ENCODE data around the gene BDKRB1.

The BDKRB1 gene

DNA sequence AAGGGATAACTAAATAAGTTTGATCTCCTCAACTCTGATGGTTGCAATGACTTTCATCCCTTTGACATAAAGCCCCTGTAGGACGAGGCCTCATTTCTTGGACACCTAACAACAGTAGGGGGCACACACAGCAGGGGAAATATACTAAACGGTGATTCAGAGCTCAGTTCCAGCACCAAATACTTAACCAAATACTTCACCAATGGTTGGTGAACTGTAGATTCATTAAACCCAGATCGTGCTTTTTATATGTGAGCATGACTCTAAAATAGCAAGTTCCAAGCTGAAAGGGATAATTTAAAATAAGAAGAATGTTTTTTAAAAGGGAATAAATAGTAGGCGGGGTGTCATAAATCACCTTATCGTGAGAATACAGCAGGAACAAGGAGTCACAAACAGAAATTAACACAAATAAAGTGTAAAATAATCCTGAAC, 53.9 kb downstream of the BDKRB1 start:
- Histone ChIP-seq H3K9me2 (replicated peaks; ENCODE audit: control insufficient read depth, low read length) (no peaks in the 10 kb centered on the region), H3K4me2 (ENCODE audit: low read length) (no peak overlapping the region), H3F3A (ENCODE audit: control insufficient read depth, insufficient read depth) (no peaks in the 10 kb centered on the region), H3K4me1 (ENCODE audit: control insufficient read depth, low read length) (no peaks in the 10 kb centered on the region), H3K79me2 (ENCODE audit: control insufficient read depth, low read length) (no peaks in the 10 kb centered on the region), H4K20me1 (ENCODE audit: control insufficient read depth, insufficient read depth, low read depth, low read length) (no peaks in the 10 kb centered on the region), H3K27ac (ENCODE audit: low read depth, low read length) (no peak overlapping the region), H3K4me3 (ENCODE audit: low read length) (no peak overlapping the region), H3K9me3 (ENCODE audit: control insufficient read depth, insufficient read depth, low read length) (no peaks in the 10 kb centered on the region), H3K27me3 (ENCODE audit: control insufficient read depth, low read length) (no peaks in the 10 kb centered on the region), H3K36me3 (ENCODE audit: control insufficient read depth, low read length) (peaks cover 47% of the 10 kb centered on the region)
- TF ChIP-seq, protein P1, sequence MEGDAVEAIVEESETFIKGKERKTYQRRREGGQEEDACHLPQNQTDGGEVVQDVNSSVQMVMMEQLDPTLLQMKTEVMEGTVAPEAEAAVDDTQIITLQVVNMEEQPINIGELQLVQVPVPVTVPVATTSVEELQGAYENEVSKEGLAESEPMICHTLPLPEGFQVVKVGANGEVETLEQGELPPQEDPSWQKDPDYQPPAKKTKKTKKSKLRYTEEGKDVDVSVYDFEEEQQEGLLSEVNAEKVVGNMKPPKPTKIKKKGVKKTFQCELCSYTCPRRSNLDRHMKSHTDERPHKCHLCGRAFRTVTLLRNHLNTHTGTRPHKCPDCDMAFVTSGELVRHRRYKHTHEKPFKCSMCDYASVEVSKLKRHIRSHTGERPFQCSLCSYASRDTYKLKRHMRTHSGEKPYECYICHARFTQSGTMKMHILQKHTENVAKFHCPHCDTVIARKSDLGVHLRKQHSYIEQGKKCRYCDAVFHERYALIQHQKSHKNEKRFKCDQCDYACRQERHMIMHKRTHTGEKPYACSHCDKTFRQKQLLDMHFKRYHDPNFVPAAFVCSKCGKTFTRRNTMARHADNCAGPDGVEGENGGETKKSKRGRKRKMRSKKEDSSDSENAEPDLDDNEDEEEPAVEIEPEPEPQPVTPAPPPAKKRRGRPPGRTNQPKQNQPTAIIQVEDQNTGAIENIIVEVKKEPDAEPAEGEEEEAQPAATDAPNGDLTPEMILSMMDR (IDR thresholded peaks at IDR 0.05; ENCODE audit: low read depth, low read length, poor library complexity, severe bottlenecking), result no peak
- TF ChIP-seq EZH2phosphoT487 (IDR thresholded peaks at IDR 0.05; ENCODE audit: borderline replicate concordance, low read length), result no peak

DNA sequence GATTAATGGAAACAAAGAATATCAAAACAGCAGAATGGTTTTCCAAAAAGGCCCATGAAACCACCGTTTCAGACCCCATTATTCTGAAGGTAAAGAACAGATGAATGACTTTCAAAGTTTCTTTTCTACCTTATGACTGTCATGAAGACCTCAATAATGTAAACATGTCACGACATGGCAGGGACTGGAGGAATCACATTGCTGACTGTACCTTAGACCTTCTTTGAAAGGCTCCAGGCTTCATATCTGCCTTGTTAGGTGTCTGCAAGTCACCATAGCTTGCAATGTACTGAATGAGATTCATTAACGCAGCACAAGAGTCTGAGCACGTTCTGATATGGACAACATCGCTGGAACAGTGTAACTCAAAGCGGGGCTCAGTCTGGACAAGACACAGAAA, 54.9 kb downstream of the BDKRB1 start:
- Histone ChIP-seq H3K27me3 (ENCODE audit: control insufficient read depth, low read length) (no peaks in the 10 kb centered on the region), H3K9me3 (ENCODE audit: control insufficient read depth, insufficient read depth, low read length) (no peaks in the 10 kb centered on the region), H4K20me1 (ENCODE audit: control insufficient read depth, insufficient read depth, low read depth, low read length) (no peaks in the 10 kb centered on the region), H3K4me2 (ENCODE audit: low read length) (no peak overlapping the region), H3K27ac (ENCODE audit: low read depth, low read length) (no peak overlapping the region), H3K36me3 (ENCODE audit: control insufficient read depth, low read length) (peaks cover 55% of the 10 kb centered on the region), H3K79me2 (ENCODE audit: control insufficient read depth, low read length) (no peaks in the 10 kb centered on the region), H3K4me1 (ENCODE audit: control insufficient read depth, low read length) (no peaks in the 10 kb centered on the region), H3K9me2 (replicated peaks; ENCODE audit: control insufficient read depth, low read length) (no peaks in the 10 kb centered on the region), H3K4me3 (ENCODE audit: low read length) (no peak overlapping the region), H3F3A (ENCODE audit: control insufficient read depth, insufficient read depth) (no peaks in the 10 kb centered on the region)
- TF ChIP-seq, protein P1 (IDR thresholded peaks at IDR 0.05; ENCODE audit: low read depth, low read length, poor library complexity, severe bottlenecking), result no peak
- TF ChIP-seq EZH2phosphoT487 (IDR thresholded peaks at IDR 0.05; ENCODE audit: borderline replicate concordance, low read length), result no peak

All from DOHH2 (cell line).